Keratinocyte (primary cell): ENCODE measurements around the gene KIF5A.

Source experiments
- EZH2 ChIP-seq: IDR thresholded peaks from one replicate; pipeline ENCODE4 v1.6.1; 2012; ENCODE audit warnings: inconsistent platforms, mild to moderate bottlenecking, low read length, moderate library complexity
- TF ChIP-seq, protein P1 (sequence below), 3 experiments: IDR thresholded peaks in 1 of 3; conservative IDR thresholded peaks in 1 of 3; optimal IDR thresholded peaks in 1 of 3; 2 replicates in 2 of 3; 3 replicates in 1 of 3; pipeline versions ENCODE3 to v1.5.1; 2011; ENCODE audit warnings: low read length in 3 of 3, mild to moderate bottlenecking in 3 of 3, moderate library complexity in 2 of 3, control low read depth in 1 of 3, inconsistent platforms in 1 of 3; ENCODE audit not compliant: insufficient read depth in 2 of 3; ENCODE audit errors: extremely low read depth in 1 of 3

DNA sequence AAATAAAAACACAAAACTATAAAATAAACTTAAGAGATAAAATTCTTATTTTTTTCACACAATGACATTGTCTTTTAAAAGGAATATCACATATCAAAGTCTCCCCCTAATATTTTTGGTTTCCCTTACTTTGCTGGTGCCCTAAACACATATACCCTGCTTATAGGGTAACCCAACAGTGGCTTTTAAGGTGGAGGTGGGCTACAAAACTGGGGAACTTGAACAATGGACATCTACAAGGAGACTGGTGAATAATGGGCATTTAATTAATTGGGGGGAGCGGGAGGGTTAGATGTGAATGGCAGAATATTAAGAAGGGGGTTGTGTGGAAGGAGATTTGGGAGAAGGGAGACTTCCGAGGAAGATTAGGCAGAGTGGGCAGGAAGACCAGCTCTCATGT, 73.5 kb downstream of the KIF5A start:
- TF ChIP-seq, protein P1, sequence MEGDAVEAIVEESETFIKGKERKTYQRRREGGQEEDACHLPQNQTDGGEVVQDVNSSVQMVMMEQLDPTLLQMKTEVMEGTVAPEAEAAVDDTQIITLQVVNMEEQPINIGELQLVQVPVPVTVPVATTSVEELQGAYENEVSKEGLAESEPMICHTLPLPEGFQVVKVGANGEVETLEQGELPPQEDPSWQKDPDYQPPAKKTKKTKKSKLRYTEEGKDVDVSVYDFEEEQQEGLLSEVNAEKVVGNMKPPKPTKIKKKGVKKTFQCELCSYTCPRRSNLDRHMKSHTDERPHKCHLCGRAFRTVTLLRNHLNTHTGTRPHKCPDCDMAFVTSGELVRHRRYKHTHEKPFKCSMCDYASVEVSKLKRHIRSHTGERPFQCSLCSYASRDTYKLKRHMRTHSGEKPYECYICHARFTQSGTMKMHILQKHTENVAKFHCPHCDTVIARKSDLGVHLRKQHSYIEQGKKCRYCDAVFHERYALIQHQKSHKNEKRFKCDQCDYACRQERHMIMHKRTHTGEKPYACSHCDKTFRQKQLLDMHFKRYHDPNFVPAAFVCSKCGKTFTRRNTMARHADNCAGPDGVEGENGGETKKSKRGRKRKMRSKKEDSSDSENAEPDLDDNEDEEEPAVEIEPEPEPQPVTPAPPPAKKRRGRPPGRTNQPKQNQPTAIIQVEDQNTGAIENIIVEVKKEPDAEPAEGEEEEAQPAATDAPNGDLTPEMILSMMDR (optimal IDR thresholded peaks at IDR 0.05 in 1 of 3, IDR thresholded peaks at IDR 0.05 in 1 of 3, conservative IDR thresholded peaks at IDR 0.05 in 1 of 3; ENCODE audit: extremely low read depth in 1 of 3, insufficient read depth in 2 of 3, low read length in 3 of 3): no peak
- no peak for TF ChIP-seq EZH2
